Measurements from ENCODE around the gene JSRP1.
"Not testable (repeated sequence)": the region's sequence is repeated elsewhere in the genome, so short reads cannot be mapped to it uniquely, and the experiment has no call there.

JSRP1 gene

DNA sequence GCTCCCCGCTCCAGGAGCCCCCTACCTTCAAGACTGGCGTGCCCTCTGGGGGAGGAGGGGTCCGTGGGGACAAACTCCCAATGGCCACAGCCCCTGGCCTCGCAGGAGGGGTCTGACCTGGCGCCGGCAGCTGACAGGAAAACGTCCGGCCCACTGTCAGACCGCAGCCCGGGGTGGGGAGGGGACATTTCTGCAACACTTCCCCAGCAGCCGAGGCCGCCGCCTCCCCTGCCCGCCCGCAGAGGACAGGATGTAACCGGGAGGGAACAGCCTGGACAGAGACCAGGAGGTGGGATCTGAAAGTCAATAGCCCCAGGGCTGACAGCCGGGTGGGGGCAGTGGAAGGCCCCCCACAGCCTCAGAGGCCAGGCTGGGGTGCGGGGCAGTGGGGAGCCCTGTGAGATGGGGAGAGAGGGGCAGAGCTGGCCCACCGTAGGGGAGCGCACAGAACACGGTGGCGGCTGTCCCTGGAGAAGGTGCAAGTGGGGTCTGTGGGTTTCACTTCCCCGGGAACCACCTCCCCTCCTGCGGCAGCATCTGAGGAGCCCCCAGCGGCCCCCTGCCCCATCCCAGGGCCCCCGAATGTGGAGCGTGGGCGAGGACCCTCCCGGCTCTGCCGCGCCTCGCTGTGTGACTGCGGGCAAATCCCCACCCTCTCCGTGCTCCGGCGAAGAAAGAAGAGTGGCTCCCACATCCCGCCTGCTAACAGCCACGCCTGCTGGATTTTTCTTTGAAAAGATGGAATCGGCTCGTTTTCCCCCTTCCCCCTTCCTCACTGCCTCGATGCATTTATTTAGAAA is 26.0 kb upstream of the JSRP1 start, which contains the start of gene PEAK3:
Gene PEAK3, minus strand, starts transcription at position 114 of the 800 bp plus-strand sequence. CDS start 1,244 bp downstream, outside the sequence.
- DNase-seq, result no peak

- DNase-seq, result not testable (repeated sequence)
These were observed 25.2 kb upstream of the JSRP1 start for GRCh38 chr19:2281265-2282061.

DNA sequence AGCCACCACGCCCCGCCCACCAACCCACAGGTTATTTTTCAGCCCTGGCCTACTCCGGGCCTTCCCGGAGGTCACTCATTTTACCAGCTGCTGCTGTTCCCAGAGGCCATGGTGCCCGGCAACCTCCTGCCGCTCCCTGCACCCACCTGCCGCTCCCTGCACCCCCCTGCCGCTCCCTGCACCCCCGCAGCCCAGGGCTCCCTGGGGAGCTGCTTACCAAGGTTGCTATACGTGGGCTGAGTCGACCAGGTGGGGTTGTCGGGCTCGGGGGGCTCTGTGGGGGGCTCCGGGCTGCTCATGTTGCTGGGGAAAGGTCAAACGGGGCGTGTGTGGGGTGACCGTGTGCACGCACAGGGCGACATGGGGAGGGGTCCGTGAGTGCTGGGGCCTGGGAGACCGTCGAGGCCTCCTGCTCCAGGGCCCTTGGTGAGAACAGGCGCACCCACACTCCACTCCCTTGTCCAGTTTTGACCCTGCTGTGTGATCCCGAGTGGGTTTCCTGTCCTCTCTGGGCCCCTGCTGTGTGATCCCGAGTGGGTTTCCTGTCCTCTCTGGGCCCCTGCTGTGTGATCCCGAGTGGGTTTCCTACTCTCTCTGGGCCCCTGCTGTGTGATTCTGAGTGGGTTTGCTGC is 24.5 kb upstream of the JSRP1 start:
- no peak for DNase-seq

DNA sequence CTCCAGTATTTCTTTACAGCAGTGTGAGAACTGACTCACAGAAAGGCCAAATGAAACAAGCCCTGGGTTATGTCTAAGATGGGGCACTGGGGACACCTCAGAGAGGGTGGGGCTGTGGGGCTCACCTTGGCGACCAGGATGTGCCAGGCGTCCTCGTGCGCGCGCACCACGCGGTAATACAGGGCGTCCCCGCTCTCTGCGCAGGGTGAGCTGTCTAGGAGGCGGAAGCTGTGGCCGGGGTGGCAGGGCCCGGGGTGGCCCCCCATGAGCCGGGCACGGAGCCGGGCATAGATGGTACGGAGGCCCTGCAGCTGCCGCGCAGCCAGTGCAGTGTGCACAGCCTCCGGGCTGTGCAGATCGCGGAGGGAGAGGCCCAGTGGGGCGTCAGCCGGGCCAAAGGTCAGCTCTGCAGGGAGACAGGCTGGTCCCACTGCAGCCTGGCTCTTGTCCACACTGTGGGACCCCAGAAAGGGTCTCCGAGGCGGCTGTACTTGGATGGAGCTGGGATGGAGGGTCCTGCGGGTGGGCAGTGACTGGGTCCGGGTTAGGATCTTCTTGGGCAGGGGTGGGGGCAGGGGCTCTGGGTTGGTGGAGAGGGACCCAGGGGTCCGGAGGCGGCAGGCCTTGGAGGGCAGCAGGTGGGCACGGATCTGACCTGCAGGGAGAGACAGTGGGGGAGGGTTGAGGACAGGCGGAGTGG is 22.4 kb upstream of the JSRP1 start:
- DNase-seq, result no peak

- no peak for DNase-seq
These were observed 20.9 kb upstream of the JSRP1 start for GRCh38 chr19:2277138-2277537.

GRCh38 chr19:2276429-2276986 is 20.3 kb upstream of the JSRP1 start:
- no peak for DNase-seq

- no peak for DNase-seq
These were observed 19.6 kb upstream of the JSRP1 start for GRCh38 chr19:2275588-2276428.

DNA sequence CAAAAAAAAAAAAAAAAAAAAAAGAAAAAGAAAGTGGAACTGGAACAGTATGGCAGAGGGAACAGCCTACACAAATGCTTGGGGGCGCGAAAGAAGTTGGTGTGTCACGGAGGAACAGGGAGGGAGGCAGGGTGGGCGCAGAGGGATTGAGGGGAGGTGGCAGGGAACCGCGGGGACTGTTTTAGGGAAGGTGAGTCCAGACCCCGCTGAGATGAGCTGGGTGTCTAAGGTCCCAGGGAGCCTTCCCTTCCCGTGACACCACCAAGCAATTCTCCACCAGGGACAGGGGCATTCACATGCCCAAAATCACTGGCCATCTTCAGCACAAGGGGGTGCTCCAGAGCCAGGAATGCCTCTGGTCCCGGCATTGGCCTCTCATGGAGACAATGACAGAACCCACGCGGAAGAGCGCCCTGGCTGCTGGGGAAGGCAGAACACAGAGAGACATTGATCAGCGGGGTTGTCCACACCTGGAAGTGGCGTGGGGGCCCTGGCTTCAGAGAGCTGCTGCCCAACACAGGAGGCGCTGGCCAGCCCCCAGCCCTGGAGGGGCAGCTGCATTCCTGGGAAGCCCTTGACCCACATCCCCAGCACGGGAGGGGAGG is 18.8 kb upstream of the JSRP1 start:
- peak; percentile 60 for DNase-seq

DNA sequence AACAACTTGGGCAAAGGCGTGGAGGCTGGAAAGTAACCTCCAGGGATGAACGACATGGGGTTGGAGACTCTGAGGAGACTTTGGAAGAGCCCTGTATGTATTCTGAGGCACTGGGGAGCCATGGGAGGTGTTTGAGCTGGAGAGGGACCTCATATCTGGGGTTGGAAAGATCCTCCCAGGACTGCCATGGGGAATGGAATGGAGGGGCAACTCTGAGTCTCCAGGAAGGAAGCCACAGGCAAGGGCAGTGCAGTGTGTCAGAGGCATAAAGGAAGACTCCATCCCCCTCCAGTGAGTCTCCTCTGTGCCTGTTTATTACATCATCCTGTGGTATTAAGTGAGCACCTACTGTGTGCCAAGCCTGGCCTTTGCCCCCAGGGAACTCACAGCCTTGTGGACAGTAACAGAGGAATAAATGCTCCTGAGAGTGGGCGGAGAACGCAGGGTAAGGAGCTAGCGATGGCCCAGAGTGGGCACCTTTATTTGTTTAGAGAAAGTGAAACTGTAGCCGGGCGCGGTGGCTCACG is 18.0 kb upstream of the JSRP1 start:
- no peak for DNase-seq

DNA sequence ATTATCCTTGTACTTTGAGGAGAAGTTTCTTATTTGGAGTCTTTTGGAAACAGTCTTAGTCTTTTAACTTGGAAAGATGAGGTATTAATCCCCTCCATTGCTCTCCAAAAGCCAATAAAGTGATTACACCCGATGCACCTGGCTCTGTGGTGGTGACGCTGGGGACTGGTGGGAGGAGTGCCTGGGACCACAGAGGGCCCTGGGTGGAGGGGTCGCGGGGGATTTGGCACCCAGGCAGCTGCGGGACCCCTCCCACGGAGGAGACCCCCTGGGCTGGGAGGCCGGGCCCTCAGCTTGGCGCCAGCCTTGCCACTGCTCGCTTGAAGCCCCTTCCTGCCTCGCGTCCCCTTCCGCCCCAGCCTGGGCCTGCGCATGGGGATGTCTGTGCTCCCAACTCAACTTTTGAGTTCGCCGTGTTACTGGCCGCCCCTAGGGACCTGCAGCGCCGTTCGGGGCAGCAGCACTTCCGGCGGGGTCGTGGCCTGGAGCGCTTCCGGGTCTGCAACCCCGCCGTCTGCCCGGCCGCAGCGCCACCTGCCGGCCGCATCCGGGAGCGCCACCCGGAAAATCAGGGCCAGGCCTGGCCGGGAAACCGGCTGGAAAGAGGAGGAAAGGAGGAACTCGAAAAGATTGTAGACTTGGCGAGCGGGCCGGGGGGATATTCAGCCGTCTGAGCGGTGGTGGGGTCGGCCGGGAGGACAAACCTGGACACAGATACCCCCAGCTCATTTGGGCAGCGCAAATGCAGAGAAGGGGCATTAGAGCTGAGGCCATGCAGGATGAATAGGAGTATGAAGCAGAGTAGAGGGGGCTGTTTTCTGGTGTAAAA is 17.4 kb upstream of the JSRP1 start:
- no peak for DNase-seq

- DNase-seq, result no peak
These were observed 15.3 kb upstream of the JSRP1 start for GRCh38 chr19:2271234-2272103.

GRCh38 chr19:2270423-2271233 is 14.4 kb upstream of the JSRP1 start:
- DNase-seq, result peak; percentile 30

DNA sequence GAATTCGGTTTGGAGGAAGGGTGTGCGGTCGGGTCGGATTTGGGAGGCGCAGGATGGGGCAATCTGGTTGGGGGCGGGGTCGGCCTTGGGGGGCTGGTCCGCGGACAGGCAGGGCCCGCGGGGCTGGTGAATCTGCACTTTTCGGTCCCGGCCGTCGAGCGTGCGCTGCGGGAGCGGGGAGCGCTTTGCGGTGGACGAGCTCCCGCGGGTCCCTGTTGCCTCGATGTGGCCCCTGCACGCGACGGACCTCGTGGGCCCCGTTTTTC is 13.9 kb upstream of the JSRP1 start:
- DNase-seq, result no peak

DNA sequence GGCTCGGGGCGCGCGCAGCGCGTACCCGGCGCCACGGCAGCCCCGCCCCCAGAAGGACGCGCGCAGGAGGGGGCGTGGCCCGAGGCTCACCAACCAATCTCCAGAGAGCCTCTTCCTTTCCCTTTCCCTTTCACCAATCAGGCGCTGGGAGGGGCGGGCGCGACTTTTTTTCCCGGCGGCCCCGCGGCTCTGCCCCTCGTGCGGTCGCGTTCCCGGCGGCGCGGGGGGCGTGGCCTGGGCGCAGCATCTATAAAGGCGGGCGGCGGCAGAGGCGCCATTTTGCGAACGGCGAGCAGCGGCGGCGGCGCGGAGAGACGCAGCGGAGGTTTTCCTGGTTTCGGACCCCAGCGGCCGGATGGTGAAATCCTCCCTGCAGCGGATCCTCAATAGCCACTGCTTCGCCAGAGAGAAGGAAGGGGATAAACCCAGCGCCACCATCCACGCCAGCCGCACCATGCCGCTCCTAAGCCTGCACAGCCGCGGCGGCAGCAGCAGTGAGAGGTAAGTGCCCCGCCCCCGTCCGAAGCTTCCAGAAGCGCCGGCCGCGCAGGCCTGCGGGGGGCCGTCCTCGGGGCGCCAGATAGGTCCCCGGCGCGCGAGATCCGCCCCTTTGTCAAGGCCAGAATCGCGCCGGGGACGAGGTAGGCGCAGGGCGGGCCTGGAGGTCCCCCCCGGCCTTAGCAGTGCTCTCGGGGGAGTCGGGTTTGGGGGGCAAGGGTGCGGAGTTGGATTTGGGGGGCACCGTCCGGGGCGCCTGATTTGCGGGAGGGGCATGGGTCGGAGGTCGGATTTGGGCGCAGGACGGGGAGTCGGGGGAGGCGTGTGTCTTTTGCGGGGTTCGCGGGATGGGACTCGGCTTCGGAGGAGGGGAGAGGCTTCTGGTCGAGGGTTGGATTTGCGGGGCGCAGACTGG is 13.3 kb upstream of the JSRP1 start:
- peak; percentile 94 for DNase-seq

GRCh38 chr19:2268861-2269243 is 12.6 kb upstream of the JSRP1 start:
- no peak for DNase-seq

GRCh38 chr19:2268480-2268830 is 12.2 kb upstream of the JSRP1 start:
- no peak for DNase-seq

All from NCI-H2171 treated with DMSO at 0.1 percent for 48 hours (cell line).